Measurements from ENCODE around the gene SURF1.

The SURF1 gene

GRCh38 chr9:133334161-133334560, 22.1 kb downstream of the SURF1 start:
- no peak overlapping the region for H3K27ac Mint-ChIP-seq
- H3K4me1 Mint-ChIP-seq, result peaks cover 25% of the 10 kb centered on the region
- H3K27me3 Mint-ChIP-seq (ENCODE audit: low read depth, poor library complexity), result no peaks in the 10 kb centered on the region
- peaks cover 2% of the 10 kb centered on the region for H3K9me3 Mint-ChIP-seq
- TF ChIP-seq CTCF (IDR thresholded peaks at IDR 0.05), result no peak
- peaks cover 61% of the 10 kb centered on the region for H3K36me3 Mint-ChIP-seq (ENCODE audit: low read depth)
- DNase-seq, result no peak
- H3K4me3 Mint-ChIP-seq, result peak overlapping the region; percentile 97

- H3K4me1 Mint-ChIP-seq, result peaks cover 25% of the 10 kb centered on the region
- H3K27ac Mint-ChIP-seq, result no peak overlapping the region
- no peak for TF ChIP-seq CTCF (IDR thresholded peaks at IDR 0.05)
- H3K9me3 Mint-ChIP-seq, result peaks cover 8% of the 10 kb centered on the region
- peaks cover 61% of the 10 kb centered on the region for H3K36me3 Mint-ChIP-seq (ENCODE audit: low read depth)
- no peak for DNase-seq
- no peak overlapping the region for H3K4me3 Mint-ChIP-seq
- peaks cover 5% of the 10 kb centered on the region for H3K27me3 Mint-ChIP-seq (ENCODE audit: low read depth, poor library complexity)
These were observed 22.7 kb downstream of the SURF1 start for GRCh38 chr9:133333566-133333965.

GRCh38 chr9:133333011-133333410, 23.3 kb downstream of the SURF1 start:
- no peak for TF ChIP-seq CTCF (IDR thresholded peaks at IDR 0.05)
- DNase-seq, result no peak
- H3K27ac Mint-ChIP-seq, result no peak overlapping the region
- H3K4me1 Mint-ChIP-seq, result peaks cover 25% of the 10 kb centered on the region
- H3K4me3 Mint-ChIP-seq, result no peak overlapping the region
- H3K27me3 Mint-ChIP-seq (ENCODE audit: low read depth, poor library complexity), result peaks cover 6% of the 10 kb centered on the region
- H3K36me3 Mint-ChIP-seq (ENCODE audit: low read depth), result peaks cover 64% of the 10 kb centered on the region
- H3K9me3 Mint-ChIP-seq, result peaks cover 13% of the 10 kb centered on the region

- Mint-ChIP-seq H3K27me3 (ENCODE audit: low read depth, poor library complexity) (peaks cover 6% of the 10 kb centered on the region), H3K4me1 (peaks cover 20% of the 10 kb centered on the region), H3K27ac (no peak overlapping the region), H3K36me3 (ENCODE audit: low read depth) (peaks cover 69% of the 10 kb centered on the region), H3K9me3 (peaks cover 18% of the 10 kb centered on the region), H3K4me3 (no peak overlapping the region)
- no peak for DNase-seq
- no peak for TF ChIP-seq CTCF (IDR thresholded peaks at IDR 0.05)
These were observed 23.9 kb downstream of the SURF1 start for GRCh38 chr9:133332381-133332730.

GRCh38 chr9:133331641-133332380, 24.5 kb downstream of the SURF1 start:
- H3K27ac Mint-ChIP-seq, result no peak overlapping the region
- no peak overlapping the region for H3K4me3 Mint-ChIP-seq
- peaks cover 9% of the 10 kb centered on the region for H3K27me3 Mint-ChIP-seq (ENCODE audit: low read depth, poor library complexity)
- H3K9me3 Mint-ChIP-seq, result peaks cover 20% of the 10 kb centered on the region
- H3K36me3 Mint-ChIP-seq (ENCODE audit: low read depth), result peaks cover 70% of the 10 kb centered on the region
- no peak for TF ChIP-seq CTCF (IDR thresholded peaks at IDR 0.05)
- peaks cover 20% of the 10 kb centered on the region for H3K4me1 Mint-ChIP-seq
- no peak for DNase-seq

GRCh38 chr9:133331221-133331620, 25.1 kb downstream of the SURF1 start:
- Mint-ChIP-seq H3K4me3 (no peak overlapping the region), H3K4me1 (peaks cover 15% of the 10 kb centered on the region), H3K27ac (no peak overlapping the region), H3K27me3 (ENCODE audit: low read depth, poor library complexity) (peaks cover 9% of the 10 kb centered on the region), H3K36me3 (ENCODE audit: low read depth) (peaks cover 70% of the 10 kb centered on the region), H3K9me3 (peaks cover 20% of the 10 kb centered on the region)
- DNase-seq, result no peak
- no peak for TF ChIP-seq CTCF (IDR thresholded peaks at IDR 0.05)

Data from nephron progenitor cell (in vitro differentiated cells).